NOMO-1 (cell line): ENCODE results near the gene USP2.

Experiments used
- DNase-seq, 2 experiments: peaks; one replicate each; lab custom pipeline; 2025; ENCODE audit not compliant: unreplicated experiment in 2 of 2; lab: John Stamatoyannopoulos, UW

USP2 gene

GRCh38 chr11:119332111-119332765 is 49.3 kb downstream of the USP2 start:
- DNase-seq, result no peak

GRCh38 chr11:119330237-119330636 is 51.3 kb downstream of the USP2 start:
- DNase-seq, result no peak

GRCh38 chr11:119329320-119329719 is 52.2 kb downstream of the USP2 start:
- no peak for DNase-seq

- no peak for DNase-seq
These were observed 57.3 kb downstream of the USP2 start for GRCh38 chr11:119324189-119324588.

GRCh38 chr11:119323532-119324033 is 57.9 kb downstream of the USP2 start:
- DNase-seq, result peak; percentile 16 to 62

- no peak for DNase-seq
These were observed 58.5 kb downstream of the USP2 start for GRCh38 chr11:119322921-119323531.

- peak in 1 of 2 experiments; percentile 30 for DNase-seq
These were observed 59.1 kb downstream of the USP2 start for GRCh38 chr11:119322360-119322739.

- peak; percentile 41 for DNase-seq
These were observed 60.5 kb downstream of the USP2 start for GRCh38 chr11:119320776-119321524.

- no peak for DNase-seq
These were observed 61.2 kb downstream of the USP2 start for GRCh38 chr11:119320240-119320775.

- no peak for DNase-seq
These were observed 61.7 kb downstream of the USP2 start for GRCh38 chr11:119319700-119320239.

GRCh38 chr11:119319136-119319699 is 62.3 kb downstream of the USP2 start:
- DNase-seq, result no peak

- peak; percentile 64 to 83 for DNase-seq
These were observed 63.0 kb downstream of the USP2 start for GRCh38 chr11:119318240-119319135.

- no peak for DNase-seq
These were observed 63.8 kb downstream of the USP2 start for GRCh38 chr11:119317592-119318239.

GRCh38 chr11:119316729-119317591 is 64.5 kb downstream of the USP2 start, which contains the start of gene MCAM:
Gene MCAM, minus strand, starts transcription at chr11:119317130. Its CDS starts 29 bp downstream, at chr11:119317101.
- no peak for DNase-seq

- no peak for DNase-seq
These were observed 65.3 kb downstream of the USP2 start for GRCh38 chr11:119316016-119316728.

- DNase-seq, result no peak
These were observed 66.1 kb downstream of the USP2 start for GRCh38 chr11:119315131-119316015.

- DNase-seq, result no peak
These were observed 66.8 kb downstream of the USP2 start for GRCh38 chr11:119314726-119315125.
